Omental fat pad (tissue), 4 donors: ENCODE data around the gene C1orf210. TPM values are rescaled to one million over a fixed set of nuclear protein-coding genes. Genes with fewer than 3 reads are reported as not detected.

Experiments used
- ATAC-seq: fragments of 150-250 bp; one replicate; pipeline ENCODE4 v1.9.1; 2016; ENCODE audit warnings: mild to moderate bottlenecking, moderate library complexity; ENCODE audit not compliant: low FRiP score
- DNase-seq: peaks from one replicate; pipeline ENCODE4 v3.0.0-alpha.2; 2019; ENCODE audit warnings: low spot score
- CTCF ChIP-seq, 3 donors: fragments of 450-650 bp; IDR thresholded peaks; one replicate each; pipeline ENCODE4 v1.5.1; 2016 to 2017; ENCODE audit warnings: antibody characterized with exemption in 3 of 3, mild to moderate bottlenecking in 3 of 3, moderate library complexity in 2 of 3
- total RNA-seq, 4 donors: library from RNA; depleted of rRNA; stranded (reverse); fragments of >200 nt; gene quantifications; one replicate each; pipeline ENCODE4 v1.1.0, GENCODE V29; 2016

C1orf210 gene
- total RNA-seq, 4 donors from 2014 or later = not detected

GRCh38 chr1:43258370-43258769 is 27.0 kb downstream of the C1orf210 start:
- no peak for DNase-seq
- no peak for ATAC-seq
- no peak for TF ChIP-seq CTCF (IDR thresholded peaks at IDR 0.05)

GRCh38 chr1:43256675-43257570 is 28.5 kb downstream of the C1orf210 start:
- no peak for TF ChIP-seq CTCF (IDR thresholded peaks at IDR 0.05)
- DNase-seq (no peak), ATAC-seq (no peak)

GRCh38 chr1:43255438-43256210 is 29.8 kb downstream of the C1orf210 start:
- ATAC-seq (no peak), DNase-seq (no peak)
- TF ChIP-seq CTCF (IDR thresholded peaks at IDR 0.05) = no peak

GRCh38 chr1:43253876-43254275 is 31.5 kb downstream of the C1orf210 start:
- TF ChIP-seq CTCF (IDR thresholded peaks at IDR 0.05) = no peak
- no peak for DNase-seq
- no peak for ATAC-seq

- no peak for DNase-seq
- no peak for ATAC-seq
- no peak for TF ChIP-seq CTCF (IDR thresholded peaks at IDR 0.05)
These were observed 32.2 kb downstream of the C1orf210 start for GRCh38 chr1:43253173-43253572.

- no peak for TF ChIP-seq CTCF (IDR thresholded peaks at IDR 0.05)
- ATAC-seq = no peak
These were observed 33.2 kb downstream of the C1orf210 start for GRCh38 chr1:43252225-43252624.

More at GRCh38 chr1:43252225-43252624, 33.2 kb downstream of the C1orf210 start:
- no peak for DNase-seq
